ENCODE data around the gene AOX1. TPM values are rescaled to one million over a fixed set of nuclear protein-coding genes. Genes with fewer than 3 reads are reported as not detected.

AOX1 gene
- total and polyA plus RNA-seq, 2 of the 8 experiments (the other 6 are each of a cell fraction or from before 2014, with no cell fraction given): 5.6 to 8.3 TPM

DNA sequence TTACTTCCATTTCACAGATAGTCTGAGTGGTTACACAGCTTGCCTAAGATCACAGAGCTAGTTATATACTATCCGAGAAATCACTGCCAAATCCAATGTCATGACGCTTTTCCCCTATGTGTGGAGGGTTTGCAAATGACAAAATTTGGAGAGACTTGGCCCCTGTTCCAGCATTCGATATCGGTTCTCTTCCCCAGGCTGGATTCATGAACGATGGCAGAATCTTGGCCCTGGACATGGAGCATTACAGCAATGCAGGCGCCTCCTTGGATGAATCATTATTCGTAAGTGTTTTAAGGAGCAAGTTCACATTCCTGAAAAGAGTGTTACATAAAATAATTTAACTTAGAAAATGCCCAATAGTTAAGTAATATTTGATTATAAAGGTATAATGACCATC, 55.1 kb downstream of the AOX1 start:
- no peak overlapping the region for H2AFZ ChIP-seq (ENCODE audit: low read length)
- 87% methylated on average over 7 of the region's 7 CpGs; no CpG with 5 or more reads in 1 of the 2 experiments for WGBS, 2 experiments (ENCODE audit: extremely low coverage in 1 of 2, insufficient coverage in 1 of 2, insufficient read length in 1 of 2, insufficient replicate concordance in 2 of 2, low coverage in 1 of 2, low lambda C conversion rate in 2 of 2, missing lambda C conversion rate in 1 of 2)
- no peak overlapping the region for H3K4me2 ChIP-seq (ENCODE audit: insufficient read depth in 1 of 2, low read depth in 2 of 2, low read length in 2 of 2)
- H3K4ac ChIP-seq (replicated peaks; ENCODE audit: insufficient read length, low read depth, low read length): no peak overlapping the region
- no peak overlapping the region for H2BK12ac ChIP-seq (ENCODE audit: low read depth, low read length)
- H4K91ac ChIP-seq (replicated peaks; ENCODE audit: insufficient read length, low read length): no peak overlapping the region
- no peak overlapping the region for H3K4me3 ChIP-seq (ENCODE audit: extremely low read depth in 1 of 4, insufficient read depth in 2 of 4, low read depth in 3 of 4, low read length in 4 of 4)
- H4K8ac ChIP-seq (ENCODE audit: extremely low read depth, insufficient read depth, low read length): no peak overlapping the region
- H4K5ac ChIP-seq (ENCODE audit: insufficient read length, low read depth, low read length): no peak overlapping the region
- no peak overlapping the region for H3K18ac ChIP-seq (ENCODE audit: extremely low read depth, low read length)
- H3K56ac ChIP-seq (replicated peaks; ENCODE audit: insufficient read length, low read depth, low read length): no peak overlapping the region
- no peak overlapping the region for H2BK20ac ChIP-seq (ENCODE audit: low read length)
- POLR2A ChIA-PET (ENCODE audit: partially characterized antibody): interaction anchor here (0.6 to 1.1 kb wide), 2 partner anchors 62 to 1858 kb away, joined by 3 read pairs; no protein-coding TSS in a partner anchor
- no peak overlapping the region for H2AK5ac ChIP-seq (ENCODE audit: low read depth, low read length)
- no peak overlapping the region for H3K14ac ChIP-seq (ENCODE audit: insufficient read length)
- TF ChIP-seq GABPA (IDR thresholded peaks at IDR 0.05; ENCODE audit: borderline replicate concordance, insufficient read depth, low read length) (no peak), MAFK (IDR thresholded peaks at IDR 0.05; ENCODE audit: low read depth, low read length) (no peak), CEBPB (IDR thresholded peaks at IDR 0.05; ENCODE audit: low read depth, low read length) (no peak), POU5F1 (IDR thresholded peaks at IDR 0.05; ENCODE audit: low read depth, low read length) (no peak), TAF1 (IDR thresholded peaks at IDR 0.05; ENCODE audit: low read depth, low read length) (no peak), YY1 (IDR thresholded peaks at IDR 0.05; ENCODE audit: low read depth, low read length) (no peak), POLR2A (IDR thresholded peaks at IDR 0.05; ENCODE audit: control extremely low read depth in 1 of 2, low read depth in 2 of 2, low read length in 2 of 2) (no peak), JUN (IDR thresholded peaks at IDR 0.05; ENCODE audit: low read depth, low read length) (no peak), SUZ12 (IDR thresholded peaks at IDR 0.05; ENCODE audit: low read length) (no peak), RFX5 (IDR thresholded peaks at IDR 0.05; ENCODE audit: borderline replicate concordance, low read depth, low read length) (no peak), EZH2 (IDR thresholded peaks at IDR 0.05; ENCODE audit: low read depth, low read length, severe bottlenecking) (no peak), SRF (IDR thresholded peaks at IDR 0.05; ENCODE audit: low read depth, low read length) (no peak), TCF12 (IDR thresholded peaks at IDR 0.05; ENCODE audit: low read depth, low read length) (no peak)
- TF ChIP-seq, protein P1, sequence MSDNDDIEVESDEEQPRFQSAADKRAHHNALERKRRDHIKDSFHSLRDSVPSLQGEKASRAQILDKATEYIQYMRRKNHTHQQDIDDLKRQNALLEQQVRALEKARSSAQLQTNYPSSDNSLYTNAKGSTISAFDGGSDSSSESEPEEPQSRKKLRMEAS (IDR thresholded peaks at IDR 0.05): no peak
- H3K4me1 ChIP-seq (replicated peaks in 1 of 4; ENCODE audit: control insufficient read depth in 3 of 4, insufficient read depth in 4 of 4, low read length in 3 of 4): no peaks in the 10 kb centered on the region
- no peak overlapping the region for H2BK15ac ChIP-seq (ENCODE audit: low read length)
- FAIRE-seq (no peak), DNase-seq (ENCODE audit: low read depth in 1 of 2, low spot score in 2 of 2) (no peak)
- H2BK5ac ChIP-seq (ENCODE audit: low read depth, low read length): no peak overlapping the region
- CTCF ChIA-PET (ENCODE audit: partially characterized antibody): interaction anchor here (1.2 to 1.5 kb wide), 3 partner anchors 9 to 73 kb away, joined by 3 read pairs; no protein-coding TSS in a partner anchor
- no peak overlapping the region for H3K9ac ChIP-seq (replicated peaks in 1 of 4; ENCODE audit: extremely low read depth in 1 of 4, low read depth in 3 of 4, low read length in 3 of 4)
- H2BK120ac ChIP-seq (replicated peaks; ENCODE audit: low read depth, low read length): no peak overlapping the region
- H3K23me2 ChIP-seq (ENCODE audit: low read depth, low read length): no peaks in the 10 kb centered on the region
- no peak overlapping the region for H3K27ac ChIP-seq (ENCODE audit: low read depth, low read length)
- no peak overlapping the region for H3K23ac ChIP-seq (ENCODE audit: insufficient read length)
- no peaks in the 10 kb centered on the region for H3K36me3 ChIP-seq (ENCODE audit: control insufficient read depth in 2 of 4, insufficient read depth in 4 of 4, low read length in 3 of 4)
- H4K20me1 ChIP-seq (replicated peaks in 1 of 2; ENCODE audit: control insufficient read depth in 1 of 2, insufficient read depth in 2 of 2, low read length in 2 of 2): no peaks in the 10 kb centered on the region
- H3K9me3 ChIP-seq (ENCODE audit: insufficient read depth in 2 of 2, low read depth in 1 of 2, low read length in 1 of 2): no peaks in the 10 kb centered on the region
- no peaks in the 10 kb centered on the region for H3K79me2 ChIP-seq (ENCODE audit: control insufficient read depth in 1 of 2, insufficient read depth in 2 of 2, low read length in 2 of 2)
- no peaks in the 10 kb centered on the region for H3K27me3 ChIP-seq (replicated peaks in 1 of 4; ENCODE audit: control insufficient read depth in 3 of 4, extremely low read depth in 1 of 4, insufficient read depth in 3 of 4, low read length in 3 of 4)
- H3K79me1 ChIP-seq (ENCODE audit: low read depth, low read length): no peaks in the 10 kb centered on the region
